CD4-positive, alpha-beta T cell treated with Interleukin-17A for 4 hours (primary cell): ENCODE data around the gene VPS51.

Source experiments
- DNase-seq: peaks from one replicate; pipeline ENCODE4 v3.0.0-alpha.2; 2020; ENCODE audit warnings: mixed read lengths

The VPS51 gene

DNA sequence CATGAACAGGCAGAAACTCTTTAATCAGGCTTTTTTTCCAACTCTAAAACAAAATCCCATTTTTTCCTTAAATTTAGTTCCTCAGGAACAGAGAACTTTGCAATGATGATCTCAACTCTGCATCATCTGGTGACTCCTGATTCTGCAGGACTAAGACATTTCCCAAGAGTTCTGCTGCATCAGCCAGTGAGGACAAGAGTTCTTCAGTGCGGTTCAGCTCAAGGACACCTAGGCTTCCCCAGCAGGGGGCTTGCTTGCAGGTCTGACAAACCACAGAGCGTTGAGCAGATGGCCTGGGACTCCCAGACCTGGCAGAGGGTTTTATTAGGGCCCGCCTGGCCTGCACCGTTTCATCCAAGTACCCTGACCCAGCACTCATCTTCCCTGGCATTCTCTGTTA lies 18.6 kb upstream of the VPS51 start:
- DNase-seq = no peak

GRCh38 chr11:65078151-65078550 lies 17.9 kb upstream of the VPS51 start:
- peak; percentile 82 for DNase-seq

- no peak for DNase-seq
These were observed 17.1 kb upstream of the VPS51 start for GRCh38 chr11:65078786-65079342.

GRCh38 chr11:65083134-65083833 lies 12.7 kb upstream of the VPS51 start:
- DNase-seq = no peak

DNA sequence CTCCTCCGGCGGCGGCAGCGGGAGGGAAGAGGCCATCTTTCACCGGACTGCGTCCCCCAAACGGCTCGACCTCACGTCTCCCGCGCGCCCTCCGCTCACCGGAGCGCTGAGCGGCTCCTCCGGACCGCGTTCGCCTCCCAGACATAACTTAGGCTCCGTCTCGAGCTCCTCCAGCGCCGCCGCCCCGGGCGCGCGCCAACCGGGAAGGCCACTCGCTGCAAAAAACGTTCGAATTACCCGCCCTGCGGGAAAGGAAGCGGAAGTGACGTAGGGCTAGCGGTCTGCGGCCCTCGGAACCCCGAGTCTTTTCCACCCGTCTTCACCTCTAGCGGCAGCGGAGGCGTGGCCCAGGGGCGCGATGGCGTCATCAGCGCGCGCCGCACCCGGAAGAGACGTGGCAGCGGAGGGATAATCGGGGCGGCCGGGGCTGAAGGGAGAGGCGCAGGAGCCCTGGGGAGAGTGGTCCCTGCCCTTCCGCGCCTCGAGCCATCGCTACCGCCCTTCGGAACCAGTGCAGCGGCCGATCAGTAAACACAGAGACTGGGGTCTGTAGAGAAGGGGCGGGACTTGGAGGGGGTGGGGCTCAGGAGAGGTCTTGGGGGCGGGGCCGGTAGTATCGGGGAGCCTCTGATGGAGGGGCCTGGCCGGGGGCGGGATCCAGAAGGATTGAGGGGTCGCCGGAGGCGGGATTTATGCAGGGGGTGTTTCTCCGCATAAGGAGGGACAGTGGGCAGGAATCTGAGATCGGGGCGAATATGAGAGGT lies 12.0 kb upstream of the VPS51 start, which contains the start of the genes CDCA5 and ZFPL1:
TSS of gene CDCA5 (minus strand) at position 207 of the 764 bp plus-strand sequence. CDS start at position 145, 62 bp downstream.
TSS of gene ZFPL1 (plus strand) at position 389 of the 764 bp plus-strand sequence. CDS start 477 bp downstream, outside the sequence.
- DNase-seq = peak; percentile 96

DNA sequence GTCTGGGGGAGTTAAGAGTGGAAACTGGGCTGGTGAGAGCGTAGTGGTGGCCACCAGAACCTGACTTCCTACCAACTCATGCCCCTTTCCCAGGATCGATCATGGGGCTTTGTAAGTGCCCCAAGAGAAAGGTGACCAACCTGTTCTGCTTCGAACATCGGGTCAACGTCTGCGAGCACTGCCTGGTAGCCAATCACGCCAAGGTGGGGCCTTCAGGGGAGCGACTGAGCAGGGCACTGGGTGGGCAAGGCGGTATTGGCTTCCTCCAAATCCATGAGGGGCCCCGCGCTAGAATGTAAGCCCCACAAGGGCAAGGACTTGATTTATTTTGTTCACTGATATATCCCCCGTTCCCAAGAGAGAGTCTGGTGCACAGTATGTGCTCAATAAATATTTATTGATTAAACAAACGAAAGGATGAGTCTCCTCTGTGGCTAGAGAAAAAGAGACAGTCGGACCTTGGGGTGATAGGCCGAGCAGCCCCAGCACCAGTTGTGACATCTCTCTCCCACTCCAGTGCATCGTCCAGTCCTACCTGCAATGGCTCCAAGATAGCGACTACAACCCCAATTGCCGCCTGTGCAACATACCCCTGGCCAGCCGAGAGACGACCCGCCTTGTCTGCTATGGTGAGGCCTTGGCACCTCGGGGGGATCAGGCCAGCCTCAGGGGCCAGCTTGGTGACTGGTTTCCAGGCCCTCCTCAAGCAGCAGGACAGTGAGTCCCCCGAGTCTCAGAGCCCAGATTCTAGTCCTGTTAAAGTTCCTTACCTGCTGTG lies 11.2 kb upstream of the VPS51 start:
- no peak for DNase-seq

- DNase-seq = no peak
These were observed 10.6 kb upstream of the VPS51 start for GRCh38 chr11:65085446-65085845.

DNA sequence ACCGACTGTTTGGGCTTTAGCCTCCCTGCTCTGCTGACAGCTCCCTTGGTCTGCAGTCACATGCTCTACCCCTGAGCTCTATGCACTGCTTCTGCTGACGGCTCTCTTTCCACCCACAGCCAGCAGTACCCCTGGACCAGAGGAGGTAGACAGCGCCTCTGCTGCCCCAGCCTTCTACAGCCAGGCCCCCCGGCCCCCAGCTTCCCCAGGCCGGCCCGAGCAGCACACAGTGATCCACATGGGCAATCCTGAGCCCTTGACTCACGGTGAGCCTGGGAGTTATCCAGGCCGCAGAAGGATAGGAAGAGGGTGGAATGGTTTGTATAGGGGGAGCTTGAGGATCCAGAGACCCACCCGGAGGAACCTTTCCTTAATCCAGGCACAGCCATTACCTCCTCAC lies 9.2 kb upstream of the VPS51 start:
- no peak for DNase-seq

DNA sequence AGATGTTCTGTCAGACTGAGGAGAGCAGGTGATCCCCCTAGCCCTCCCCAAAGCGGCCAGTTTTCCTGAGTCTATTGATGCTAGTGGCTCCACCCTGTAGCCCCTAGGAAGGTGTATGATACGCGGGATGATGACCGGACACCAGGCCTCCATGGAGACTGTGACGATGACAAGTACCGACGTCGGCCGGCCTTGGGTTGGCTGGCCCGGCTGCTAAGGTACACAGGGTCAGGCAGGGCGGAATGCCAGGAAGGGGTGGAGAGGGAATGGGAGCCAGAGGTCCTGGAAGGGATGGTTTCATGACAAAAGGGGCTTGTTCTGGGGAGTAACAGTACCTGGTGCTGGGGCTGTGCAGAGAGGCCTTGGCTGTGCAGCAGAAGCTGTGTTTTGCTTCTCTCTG lies 8.8 kb upstream of the VPS51 start:
- no peak for DNase-seq

GRCh38 chr11:65087827-65088226 lies 8.2 kb upstream of the VPS51 start:
- DNase-seq = no peak

GRCh38 chr11:65089621-65090020 lies 6.4 kb upstream of the VPS51 start:
- no peak for DNase-seq

DNA sequence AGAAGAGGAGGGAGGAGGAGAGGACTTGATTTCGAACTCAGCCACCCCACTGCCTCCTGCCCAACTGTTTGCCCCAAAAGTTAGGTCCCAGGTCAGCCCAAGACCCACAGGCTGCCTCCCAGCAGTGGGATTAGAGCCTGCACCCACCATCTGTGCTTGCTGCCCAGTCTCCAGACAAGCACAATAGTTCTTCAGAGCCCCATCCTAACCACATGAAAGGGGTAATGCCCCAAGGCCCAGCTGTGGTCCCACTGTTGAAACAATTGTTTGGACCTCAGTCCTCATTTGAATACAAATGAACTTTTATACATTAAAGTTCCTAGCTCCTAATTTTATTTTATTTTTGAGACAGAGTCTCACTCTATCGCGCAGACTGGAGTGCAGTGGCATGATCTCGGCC lies 5.4 kb upstream of the VPS51 start:
- DNase-seq = no peak

- no peak for DNase-seq
These were observed 587 bp upstream of the VPS51 start for GRCh38 chr11:65095427-65095826.

DNA sequence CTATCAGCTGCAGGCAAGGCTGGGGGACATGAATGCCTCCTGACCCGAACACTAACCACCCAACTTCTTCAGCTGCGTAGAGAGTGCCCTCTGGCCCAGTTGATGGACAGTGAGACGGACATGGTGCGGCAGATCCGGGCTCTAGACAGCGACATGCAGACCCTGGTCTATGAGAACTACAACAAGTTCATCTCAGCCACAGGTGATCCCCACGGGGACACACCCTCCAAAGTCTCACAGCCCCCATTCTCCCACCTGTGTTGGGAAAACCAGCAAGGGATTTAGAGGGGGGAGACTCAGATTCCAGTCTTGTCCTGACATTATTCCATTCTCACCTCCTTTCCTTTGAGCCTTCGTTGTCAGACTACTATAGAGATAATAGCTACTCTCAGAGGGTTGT lies 912 bp downstream of the VPS51 start:
- DNase-seq = no peak

- no peak for DNase-seq
These were observed 4.8 kb downstream of the VPS51 start for GRCh38 chr11:65100674-65101350.

GRCh38 chr11:65102142-65103095 lies 6.4 kb downstream of the VPS51 start:
- no peak for DNase-seq

GRCh38 chr11:65103476-65103875 lies 7.5 kb downstream of the VPS51 start:
- DNase-seq = no peak

DNA sequence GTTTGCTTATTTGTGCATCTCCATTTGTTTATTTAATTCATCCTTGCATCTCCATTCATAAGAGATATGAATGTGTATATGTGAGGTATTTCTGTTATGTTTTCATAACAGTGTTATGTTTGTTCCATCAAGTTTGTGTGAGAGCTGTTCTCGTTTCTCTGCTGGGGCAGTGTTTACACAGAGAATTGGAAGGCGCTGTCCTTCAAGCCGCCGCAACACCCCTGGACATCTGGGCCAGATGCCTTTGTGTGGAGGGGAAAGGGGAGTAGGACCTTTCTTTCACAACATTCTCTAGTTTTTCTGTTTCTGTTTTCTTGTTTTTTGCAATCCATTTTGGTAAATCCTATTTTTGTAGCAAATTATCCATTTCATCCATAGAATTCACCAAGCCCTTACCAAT lies 8.6 kb downstream of the VPS51 start:
- no peak for DNase-seq

GRCh38 chr11:65107078-65107477 lies 11.1 kb downstream of the VPS51 start:
- no peak for DNase-seq

GRCh38 chr11:65107751-65108468 lies 11.9 kb downstream of the VPS51 start:
- DNase-seq = no peak
